SK-N-SH treated with all-trans-retinoic acid at 6 μM for 48 hours (cell line): ENCODE measurements around the gene ADGRB2.

Experiments
- ATAC-seq: fragments of 200-7000 bp; cut with Tn5 transposase; 3 replicates; pipeline ENCODE4 v1.9.1; 2020; ENCODE audit warnings: mild to moderate bottlenecking, moderate library complexity
- ARNTL ChIP-seq: fragments of 450-650 bp; formaldehyde crosslinking; IDR thresholded peaks from 2 replicates; pipeline ENCODE4 v1.5.0; 2020; ENCODE audit warnings: low read depth, mild to moderate bottlenecking, moderate library complexity, borderline replicate concordance
- BACH2 ChIP-seq: fragments of 250-450 bp; sonication (Bioruptor Pico); IDR thresholded peaks from 2 replicates; pipeline ENCODE4 v1.9.0; 2021; ENCODE audit warnings: mild to moderate bottlenecking, borderline replicate concordance
- CREB5 ChIP-seq: fragments of 250-450 bp; sonication (Bioruptor Pico); IDR thresholded peaks from 2 replicates; pipeline ENCODE4 v1.5.1; 2020; ENCODE audit warnings: low read depth, mild to moderate bottlenecking, moderate library complexity
- CSDC2 ChIP-seq: fragments of 250-450 bp; sonication (Bioruptor Pico); IDR thresholded peaks from 2 replicates; pipeline ENCODE4 v1.5.0; 2020; ENCODE audit warnings: mild to moderate bottlenecking, moderate library complexity
- CSRNP3 ChIP-seq: fragments of 250-450 bp; sonication (Bioruptor Pico); IDR thresholded peaks from 2 replicates; pipeline ENCODE4 v1.5.1; 2021; ENCODE audit warnings: mild to moderate bottlenecking, moderate library complexity
- ESRRG ChIP-seq: fragments of 250-450 bp; sonication (Bioruptor Pico); IDR thresholded peaks from 2 replicates; pipeline ENCODE4 v1.6.1; 2021; ENCODE audit warnings: mild to moderate bottlenecking
- GLIS3 ChIP-seq: fragments of 250-450 bp; sonication (Bioruptor Pico); IDR thresholded peaks from 2 replicates; pipeline ENCODE4 v1.5.0; 2020; ENCODE audit warnings: mild to moderate bottlenecking, moderate library complexity
- OSR1 ChIP-seq: fragments of 250-450 bp; sonication (Bioruptor Pico); IDR thresholded peaks from 2 replicates; pipeline ENCODE4 v1.8.0; 2022; ENCODE audit warnings: moderate library complexity, mild to moderate bottlenecking, inconsistent platforms
- POU6F1 ChIP-seq: fragments of 250-450 bp; sonication (Bioruptor Pico); IDR thresholded peaks from 2 replicates; pipeline ENCODE4 v1.8.0; 2021; ENCODE audit warnings: low read depth, mild to moderate bottlenecking, moderate library complexity, borderline replicate concordance
- PPARA ChIP-seq: fragments of 250-450 bp; sonication (Bioruptor Pico); IDR thresholded peaks from 2 replicates; pipeline ENCODE4 v1.5.0; 2020; ENCODE audit warnings: mild to moderate bottlenecking, borderline replicate concordance
- RARB ChIP-seq: fragments of 250-450 bp; sonication (Bioruptor Pico); IDR thresholded peaks from 2 replicates; pipeline ENCODE4 v1.8.0; 2021; ENCODE audit warnings: mild to moderate bottlenecking, moderate library complexity
- SNAI2 ChIP-seq: fragments of 250-450 bp; sonication (Bioruptor Pico); IDR thresholded peaks from 2 replicates; pipeline ENCODE4 v1.5.0; 2020; ENCODE audit warnings: mild to moderate bottlenecking, moderate library complexity
- TSHZ2 ChIP-seq: fragments of 250-450 bp; sonication (Bioruptor Pico); IDR thresholded peaks from 2 replicates; pipeline ENCODE4 v1.5.0; 2020; ENCODE audit warnings: mild to moderate bottlenecking, moderate library complexity
- ZFP3 ChIP-seq: fragments of 250-450 bp; sonication (Bioruptor Pico); IDR thresholded peaks from 2 replicates; pipeline ENCODE4 v1.5.0; 2020; ENCODE audit warnings: mild to moderate bottlenecking, moderate library complexity
- ZFP30 ChIP-seq: fragments of 450-650 bp; formaldehyde crosslinking; IDR thresholded peaks from 2 replicates; pipeline ENCODE4 v1.5.0; 2022; ENCODE audit warnings: mild to moderate bottlenecking, moderate library complexity
- ZNF565 ChIP-seq: fragments of 450-650 bp; formaldehyde crosslinking; conservative IDR thresholded peaks from 2 replicates; pipeline ENCODE4 v1.5.0; 2020; ENCODE audit warnings: low read depth, mild to moderate bottlenecking, moderate library complexity
- ZNF8 ChIP-seq: fragments of 450-650 bp; formaldehyde crosslinking; IDR thresholded peaks from 2 replicates; pipeline ENCODE4 v1.5.0; 2020; ENCODE audit warnings: mild to moderate bottlenecking, moderate library complexity

Gene ADGRB2

GRCh38 chr1:31771891-31772668, 7.9 kb upstream of the ADGRB2 start:
- no peak for ATAC-seq
- TF ChIP-seq CREB5 (CRISPR knock-in tag) (no peak), ZFP30 (CRISPR knock-in tag) (no peak), CSDC2 (CRISPR knock-in tag) (no peak), POU6F1 (CRISPR knock-in tag) (no peak), GLIS3 (CRISPR knock-in tag) (no peak), ZNF565 (CRISPR knock-in tag) (no peak), RARB (CRISPR knock-in tag) (no peak)

- TF ChIP-seq TSHZ2 (CRISPR knock-in tag) (0 out of 2 replicates have a peak, but pooled peaks have one; percentile 48), RARB (CRISPR knock-in tag) (no peak)
- ATAC-seq, result peak; percentile 39
Observed at GRCh38 chr1:31769720-31770390, 5.7 kb upstream of the ADGRB2 start.

GRCh38 chr1:31768939-31769704, 5.0 kb upstream of the ADGRB2 start:
- TF ChIP-seq ESRRG (CRISPR knock-in tag) (no peak), ZFP3 (peak; percentile 56; the same call in 1 of the 2 replicates), SNAI2 (CRISPR knock-in tag) (no peak)
- ATAC-seq, result no peak

GRCh38 chr1:31768407-31768907, 4.3 kb upstream of the ADGRB2 start:
- TF ChIP-seq ZFP3, result no peak
- TF ChIP-seq TSHZ2 (CRISPR knock-in tag), result no peak
- no peak for TF ChIP-seq ARNTL (CRISPR knock-in tag)
- no peak for TF ChIP-seq OSR1 (CRISPR knock-in tag)
- TF ChIP-seq PPARA (CRISPR knock-in tag), result no peak
- TF ChIP-seq BACH2 (CRISPR knock-in tag), result no peak
- TF ChIP-seq CSRNP3 (CRISPR knock-in tag), result no peak
- TF ChIP-seq ZNF8 (CRISPR knock-in tag), result no peak
- no peak for ATAC-seq
